H1 (cell line): ENCODE data around the gene MLN. TPM values are rescaled to one million over a fixed set of nuclear protein-coding genes. Genes with fewer than 3 reads are reported as not detected.
A peak's percentile ranks its signal among the peaks of the same experiment; 100 is the strongest.

Experiments used
- CTCF ChIA-PET: fragments of 300-600 bp; sonication (Branson Sonifier 250); formaldehyde crosslinking; loops from one replicate; lab custom pipeline; 2021; ENCODE audit not compliant: partially characterized antibody; lab: Charles Lee
- POLR2A ChIA-PET: fragments of 300-600 bp; sonication (Branson Sonifier 250); formaldehyde crosslinking; loops from one replicate; lab custom pipeline; 2021; ENCODE audit warnings: inconsistent platforms; ENCODE audit not compliant: partially characterized antibody; lab: Charles Lee
- DNase-seq, 2 experiments: peaks; one replicate each; pipeline versions ENCODE4 v3.0.0 to v3.0.0-alpha.2; 2010 to 2022; ENCODE audit warnings: low spot score in 2 of 2, low read depth in 1 of 2, mixed read lengths in 1 of 2
- FAIRE-seq: peaks from 2 replicates; lab custom pipeline; 2011; peaks lifted over from hg19 to GRCh38; lab: Jason Lieb, UNC
- H2AFZ ChIP-seq: 2 replicates; pipeline ENCODE4 v1.8.1; 2012; ENCODE audit warnings: low read length, inconsistent platforms
- H2AK5ac ChIP-seq: 2 replicates; pipeline ENCODE4 v1.6.1; 2013; ENCODE audit warnings: low read depth, low read length
- H2BK120ac ChIP-seq: replicated peaks from 2 replicates; pipeline ENCODE3; 2013; ENCODE audit warnings: low read depth, low read length, inconsistent platforms
- H2BK12ac ChIP-seq: 2 replicates; pipeline ENCODE4 v1.6.1; 2013; ENCODE audit warnings: low read depth, low read length
- H2BK15ac ChIP-seq: 2 replicates; pipeline ENCODE4 v1.6.1; 2013; ENCODE audit warnings: low read length
- H2BK20ac ChIP-seq: 2 replicates; pipeline ENCODE4 v1.6.1; 2013; ENCODE audit warnings: low read length
- H2BK5ac ChIP-seq: 2 replicates; pipeline ENCODE4 v1.6.1; 2013; ENCODE audit warnings: low read depth, low read length
- H3K14ac ChIP-seq: 2 replicates; pipeline ENCODE4 v1.6.1; 2013; ENCODE audit warnings: inconsistent platforms; ENCODE audit not compliant: insufficient read length
- H3K18ac ChIP-seq: 2 replicates; pipeline ENCODE4 v1.6.1; 2013; ENCODE audit warnings: low read length; ENCODE audit errors: extremely low read depth
- H3K23ac ChIP-seq: 2 replicates; pipeline ENCODE4 v1.6.1; 2013; ENCODE audit warnings: inconsistent platforms; ENCODE audit not compliant: insufficient read length
- H3K23me2 ChIP-seq: 2 replicates; pipeline ENCODE4 v1.6.1; 2013; ENCODE audit warnings: low read depth, low read length
- H3K27ac ChIP-seq: 2 replicates; pipeline ENCODE4 v1.6.1; 2011; ENCODE audit warnings: low read depth, low read length, inconsistent platforms
- H3K27me3 ChIP-seq, 4 experiments: replicated peaks in 1 of 4; 1 replicate in 1 of 4; 2 replicates in 3 of 4; pipeline versions ENCODE4 v1.6.1 to v1.8.1; 2011 to 2013; ENCODE audit warnings: low read length in 3 of 4, mild to moderate bottlenecking in 3 of 4, inconsistent platforms in 2 of 4, mixed read lengths in 2 of 4, moderate library complexity in 1 of 4; ENCODE audit not compliant: control insufficient read depth in 3 of 4, insufficient read depth in 3 of 4; ENCODE audit errors: extremely low read depth in 1 of 4
- H3K36me3 ChIP-seq, 4 experiments: 2 replicates each; pipeline versions ENCODE4 v1.6.1 to v1.8.1; 2011 to 2013; ENCODE audit warnings: mild to moderate bottlenecking in 4 of 4, low read length in 3 of 4, moderate library complexity in 2 of 4, control low read depth in 1 of 4, inconsistent platforms in 1 of 4; ENCODE audit not compliant: insufficient read depth in 4 of 4, control insufficient read depth in 2 of 4
- H3K4ac ChIP-seq: replicated peaks from 2 replicates; pipeline ENCODE3; 2013; ENCODE audit warnings: low read length, low read depth, mixed read lengths, inconsistent platforms; ENCODE audit not compliant: insufficient read length
- H3K4me1 ChIP-seq, 4 experiments: replicated peaks in 1 of 4; 1 replicate in 1 of 4; 2 replicates in 3 of 4; pipeline versions ENCODE4 v1.6.1 to v1.8.1; 2011 to 2013; ENCODE audit warnings: low read length in 3 of 4, inconsistent platforms in 2 of 4, mixed read lengths in 1 of 4; ENCODE audit not compliant: insufficient read depth in 4 of 4, control insufficient read depth in 3 of 4
- H3K4me2 ChIP-seq, 2 experiments: 2 replicates each; pipeline versions ENCODE4 v1.6.1 to v1.8.1; 2011 to 2013; ENCODE audit warnings: low read depth in 2 of 2, low read length in 2 of 2, control low read depth in 1 of 2, inconsistent platforms in 1 of 2, mild to moderate bottlenecking in 1 of 2; ENCODE audit not compliant: insufficient read depth in 1 of 2
- H3K4me3 ChIP-seq, 4 experiments: fragments of 200-600, 300-600 bp in 1 of 4; sonication (generic), shearing (Covaris generic), sonication (Bioruptor Twin) in 1 of 4; 2 replicates each; pipeline versions ENCODE4 v1.5.1 to v1.8.1; 2011 to 2016; ENCODE audit warnings: low read length in 4 of 4, low read depth in 3 of 4, control low read depth in 2 of 4, inconsistent platforms in 2 of 4, mild to moderate bottlenecking in 2 of 4, mixed read lengths in 1 of 4, moderate library complexity in 1 of 4; ENCODE audit not compliant: insufficient read depth in 2 of 4; ENCODE audit errors: extremely low read depth in 1 of 4
- H3K56ac ChIP-seq: replicated peaks from 2 replicates; pipeline ENCODE3; 2013; ENCODE audit warnings: low read depth, mild to moderate bottlenecking, mixed read lengths, low read length, inconsistent platforms; ENCODE audit not compliant: insufficient read length
- H3K79me1 ChIP-seq: 2 replicates; pipeline ENCODE4 v1.6.1; 2013; ENCODE audit warnings: low read depth, low read length, control low read depth
- H3K79me2 ChIP-seq, 2 experiments: 2 replicates each; pipeline versions ENCODE4 v1.6.1 to v1.8.1; 2012 to 2013; ENCODE audit warnings: low read length in 2 of 2, mild to moderate bottlenecking in 2 of 2, inconsistent platforms in 1 of 2; ENCODE audit not compliant: insufficient read depth in 2 of 2, control insufficient read depth in 1 of 2
- H3K9ac ChIP-seq, 4 experiments: replicated peaks in 1 of 4; 1 replicate in 1 of 4; 2 replicates in 3 of 4; pipeline versions ENCODE4 v1.6.1 to v1.8.1; 2011 to 2013; ENCODE audit warnings: low read depth in 3 of 4, low read length in 3 of 4, control low read depth in 2 of 4, mild to moderate bottlenecking in 2 of 4, moderate library complexity in 2 of 4, inconsistent platforms in 1 of 4; ENCODE audit errors: extremely low read depth in 1 of 4
- H3K9me3 ChIP-seq, 2 experiments: 2 replicates each; pipeline versions ENCODE4 v1.6.1 to v1.8.1; 2012 to 2013; ENCODE audit warnings: mild to moderate bottlenecking in 2 of 2, moderate library complexity in 2 of 2, control low read depth in 1 of 2, inconsistent platforms in 1 of 2, low read depth in 1 of 2, low read length in 1 of 2, mixed read lengths in 1 of 2; ENCODE audit not compliant: insufficient read depth in 2 of 2
- H4K20me1 ChIP-seq, 2 experiments: replicated peaks in 1 of 2; 2 replicates each; pipeline versions ENCODE3 to v1.8.1; 2011 to 2013; ENCODE audit warnings: inconsistent platforms in 2 of 2, low read length in 2 of 2, mild to moderate bottlenecking in 1 of 2; ENCODE audit not compliant: insufficient read depth in 2 of 2, control insufficient read depth in 1 of 2
- H4K5ac ChIP-seq: 2 replicates; pipeline ENCODE4 v1.6.1; 2013; ENCODE audit warnings: low read length, low read depth, mixed read lengths, inconsistent platforms; ENCODE audit not compliant: insufficient read length
- H4K8ac ChIP-seq: 2 replicates; pipeline ENCODE4 v1.8.0; 2013; ENCODE audit warnings: mild to moderate bottlenecking, moderate library complexity, low read length, inconsistent platforms; ENCODE audit not compliant: insufficient read depth; ENCODE audit errors: extremely low read depth
- H4K91ac ChIP-seq: replicated peaks from 2 replicates; pipeline ENCODE3; 2013; ENCODE audit warnings: low read length, mixed read lengths, inconsistent platforms; ENCODE audit not compliant: insufficient read length
- BACH1 ChIP-seq: IDR thresholded peaks from 2 replicates; pipeline ENCODE4 v1.6.1; 2012; ENCODE audit warnings: low read length, improper control_type of control experiment
- CEBPB ChIP-seq: IDR thresholded peaks from 2 replicates; pipeline ENCODE4 v1.6.1; 2012; ENCODE audit warnings: low read depth, low read length
- CTBP2 ChIP-seq: IDR thresholded peaks from 2 replicates; pipeline ENCODE4 v1.7.0; 2011; ENCODE audit warnings: borderline replicate concordance, mild to moderate bottlenecking, moderate library complexity, mixed read lengths, low read length; ENCODE audit not compliant: insufficient read depth, insufficient read length
- POLR2AphosphoS5 ChIP-seq: IDR thresholded peaks from 2 replicates; pipeline ENCODE4 v1.6.1; 2011; ENCODE audit warnings: low read depth, low read length
- SP4 ChIP-seq: IDR thresholded peaks from 2 replicates; pipeline ENCODE4 v1.6.1; 2012; ENCODE audit warnings: low read length, inconsistent platforms
- whole genome bisulfite sequencing, 2 experiments: shearing (Covaris generic) in 1 of 2; methylation state at CpG; one replicate each; pipeline versions ENCODE4 v1.1.6 to v1.1.7; 2013 to 2015; ENCODE audit warnings: low lambda C conversion rate in 2 of 2, mixed read lengths in 2 of 2, inconsistent platforms in 1 of 2, low coverage in 1 of 2, missing lambda C conversion rate in 1 of 2; ENCODE audit not compliant: insufficient replicate concordance in 2 of 2, insufficient coverage in 1 of 2, insufficient read length in 1 of 2; ENCODE audit errors: extremely low coverage in 1 of 2, missing lambda C conversion rate in 1 of 2; 5-methylcytosine and 5-hydroxymethylcytosine counted together
- polyA plus RNA-seq, 7 experiments: library from polyadenylated mRNA; depleted of rRNA in 3 of 7; stranded (reverse) in 5 of 7; unstranded in 2 of 7; fragments of >200 nt in 5 of 7; fragments of 200-250 nt in 2 of 7; gene quantifications; 1 replicate in 5 of 7; 2 replicates in 1 of 7; 4 replicates in 1 of 7; pipeline versions ENCODE4 v1.2.1 to v1.2.3, GENCODE V29; 2011 to 2013; ENCODE audit warnings: missing spikeins in 2 of 7, mixed read lengths in 2 of 7
- total RNA-seq: library from RNA; stranded (reverse); fragmentation: NEBNext Ultra II Directional; extraction: Animal tissue kit (Norgen Biotek cat#: 25700); gene quantifications from 2 replicates; pipeline ENCODE4 v1.2.1, GENCODE V29; 2021
- TF ChIP-seq, protein P1 (sequence below): IDR thresholded peaks from 2 replicates; pipeline ENCODE4 v1.6.1; 2012; ENCODE audit warnings: low read length, inconsistent platforms

The MLN gene
- total and polyA plus RNA-seq, 2 of the 8 experiments (the other 6 are each of a cell fraction or from before 2014, with no cell fraction given) = not detected

GRCh38 chr6:33746651-33747100 is 57.1 kb downstream of the MLN start, which contains the start of gene IP6K3:
TSS of gene IP6K3 (minus strand) at chr6:33746905. CDS start at chr6:33735476, 11,429 bp downstream.
- Histone ChIP-seq H4K91ac (peak within 1 kb of the TSS; percentile 89), H3K9me3 (no peaks in the 10 kb centered on the region), H3K36me3 (no peaks in the 10 kb centered on the region), H4K8ac (peak within 1 kb of the TSS; percentile 39), H3K18ac (peak within 1 kb of the TSS; percentile 13), H3K56ac (no peak within 1 kb of the TSS), H3K23me2 (no peaks in the 10 kb centered on the region), H3K4me1 (peaks cover 7 to 35% (median 23%) of the 10 kb centered on the region in 4 experiments), H2AFZ (0 out of 2 replicates have a peak within 1 kb of the TSS, but pooled peaks have one; percentile 24), H2BK120ac (peak within 1 kb of the TSS; percentile 57), H2BK15ac (peak within 1 kb of the TSS; percentile 92; the same call in 1 of the 2 replicates), H2BK5ac (peak within 1 kb of the TSS; percentile 94; the same call in 1 of the 2 replicates), H3K27me3 (no peaks in the 10 kb centered on the region), H2BK12ac (peak within 1 kb of the TSS; percentile 96; the same call in 1 of the 2 replicates), H3K79me2 (no peaks in the 10 kb centered on the region), H3K27ac (0 out of 2 replicates have a peak within 1 kb of the TSS, but pooled peaks have one; percentile 20), H3K14ac (no peak within 1 kb of the TSS), H4K20me1 (no peaks in the 10 kb centered on the region), H3K4ac (peak within 1 kb of the TSS; percentile 13), H2AK5ac (peak within 1 kb of the TSS; percentile 59; the same call in 1 of the 2 replicates), H3K4me3 (no peak within 1 kb of the TSS), H4K5ac (peak within 1 kb of the TSS; percentile 18), H3K79me1 (no peaks in the 10 kb centered on the region), H3K23ac (no peak within 1 kb of the TSS), H3K9ac (0 out of 7 replicates have a peak within 1 kb of the TSS, but pooled peaks of 1 of the 4 experiments have one; percentile 21), H2BK20ac (peak within 1 kb of the TSS; percentile 32; the same call in 1 of the 2 replicates), H3K4me2 (peak within 1 kb of the TSS; percentile 7 to 30; a peak in 3 of 4 replicates)
- TF ChIP-seq POLR2AphosphoS5 (no peak), CEBPB (no peak), BACH1 (no peak), SP4 (no peak), CTBP2 (no peak)
- TF ChIP-seq, protein P1, sequence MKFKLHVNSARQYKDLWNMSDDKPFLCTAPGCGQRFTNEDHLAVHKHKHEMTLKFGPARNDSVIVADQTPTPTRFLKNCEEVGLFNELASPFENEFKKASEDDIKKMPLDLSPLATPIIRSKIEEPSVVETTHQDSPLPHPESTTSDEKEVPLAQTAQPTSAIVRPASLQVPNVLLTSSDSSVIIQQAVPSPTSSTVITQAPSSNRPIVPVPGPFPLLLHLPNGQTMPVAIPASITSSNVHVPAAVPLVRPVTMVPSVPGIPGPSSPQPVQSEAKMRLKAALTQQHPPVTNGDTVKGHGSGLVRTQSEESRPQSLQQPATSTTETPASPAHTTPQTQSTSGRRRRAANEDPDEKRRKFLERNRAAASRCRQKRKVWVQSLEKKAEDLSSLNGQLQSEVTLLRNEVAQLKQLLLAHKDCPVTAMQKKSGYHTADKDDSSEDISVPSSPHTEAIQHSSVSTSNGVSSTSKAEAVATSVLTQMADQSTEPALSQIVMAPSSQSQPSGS = no peak
- WGBS, 2 experiments = 81% methylated on average over 10 of the region's 10 CpGs; no CpG with 5 or more reads in 1 of the 2 experiments
- POLR2A ChIA-PET = interaction anchor here (0.6 to 2.8 kb wide), 5 partner anchors 8 to 24 kb away, joined by 3 to 14 read pairs (median 4); no protein-coding TSS in a partner anchor
- DNase-seq (no peak), FAIRE-seq (no peak)
- CTCF ChIA-PET = interaction anchor here (0.7 to 12.0 kb wide), 16 partner anchors 10 to 321 kb away, joined by 3 to 171 read pairs (median 4); partner anchors contain the start of gene UQCC2
